ENCODE data around the gene PDE1C.

Gene PDE1C

DNA sequence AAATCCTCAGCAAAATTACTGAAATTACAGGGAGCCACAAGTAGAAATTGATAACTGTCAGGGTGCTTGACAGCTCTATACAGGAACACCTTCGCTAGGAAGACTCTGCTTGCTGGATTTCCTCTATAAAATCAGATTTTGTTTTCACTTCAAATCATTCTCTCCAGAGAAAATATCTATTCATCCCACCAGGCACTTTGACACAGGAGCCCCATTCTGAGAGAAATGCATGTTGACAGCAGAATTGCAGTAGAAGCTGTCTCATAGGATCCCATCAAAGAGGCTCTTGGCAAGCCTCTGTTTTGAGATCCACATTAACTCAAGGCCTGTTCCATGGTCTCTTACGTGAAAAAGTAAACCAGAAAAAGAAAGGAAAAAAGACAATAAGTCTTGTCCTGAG is 116.8 kb downstream of the PDE1C start:
- in situ Hi-C loops (cut with MboI; ENCODE audit: low sequenced_read_pairs), result no loop called here

DNA sequence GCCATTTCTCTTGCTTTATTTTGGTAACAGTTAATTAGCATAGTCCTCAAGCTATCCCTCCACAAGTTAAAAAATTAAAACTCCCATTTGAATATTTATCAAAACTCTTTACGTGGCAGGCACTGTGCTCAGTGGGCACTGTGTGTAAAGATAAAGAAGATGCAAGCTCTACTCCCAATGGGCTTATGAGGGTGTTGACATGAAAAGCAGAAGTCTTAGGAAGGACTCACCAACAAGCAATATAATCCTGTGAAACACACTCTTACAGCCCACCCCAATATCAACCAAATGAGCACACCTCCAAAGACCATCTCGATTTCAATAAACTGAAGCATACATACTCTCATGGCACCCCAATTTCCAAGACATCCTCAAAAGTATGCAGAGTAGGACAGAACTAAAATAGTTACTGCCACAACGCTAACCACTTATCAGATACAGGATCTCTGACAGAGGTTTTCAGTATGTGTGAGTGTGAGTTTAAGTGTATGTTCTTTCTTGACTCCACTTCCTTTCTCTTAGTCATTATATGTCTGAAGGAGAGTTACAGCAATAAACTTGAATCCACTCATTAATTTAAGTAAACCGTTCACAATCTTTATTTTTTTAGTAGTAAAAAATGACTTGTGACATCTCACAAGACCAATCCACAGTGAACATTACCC is 120.0 kb downstream of the PDE1C start:
- in situ Hi-C loops (cut with MboI; ENCODE audit: low sequenced_read_pairs), result no loop called here

- in situ Hi-C loops (cut with MboI; ENCODE audit: low sequenced_read_pairs), result no loop called here
These were observed 122.2 kb downstream of the PDE1C start for GRCh38 chr7:31948029-31948428.

GRCh38 chr7:31940167-31940566 is 130.0 kb downstream of the PDE1C start:
- in situ Hi-C loops (cut with MboI; ENCODE audit: low sequenced_read_pairs), result no loop called here

DNA sequence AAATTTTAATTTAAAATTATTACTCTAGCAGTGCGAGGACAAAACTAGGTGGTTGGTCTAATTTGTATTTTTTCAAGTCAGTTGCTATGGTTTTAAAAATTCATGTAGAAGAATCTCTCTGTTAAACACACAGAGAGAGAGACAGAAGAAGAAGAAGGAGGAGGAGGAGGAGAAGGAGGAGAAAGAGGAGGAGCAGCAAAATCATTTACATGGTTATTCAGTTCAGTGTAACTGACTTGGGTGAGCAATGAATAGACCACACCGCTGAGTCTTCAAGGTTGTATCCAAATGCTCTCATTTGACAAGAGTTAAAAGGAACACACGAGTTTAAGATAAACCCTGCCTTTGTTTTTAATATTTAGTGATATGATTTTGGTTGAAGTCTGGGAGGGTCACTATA is 131.1 kb downstream of the PDE1C start:
- in situ Hi-C loops (cut with MboI; ENCODE audit: low sequenced_read_pairs), result no loop called here

DNA sequence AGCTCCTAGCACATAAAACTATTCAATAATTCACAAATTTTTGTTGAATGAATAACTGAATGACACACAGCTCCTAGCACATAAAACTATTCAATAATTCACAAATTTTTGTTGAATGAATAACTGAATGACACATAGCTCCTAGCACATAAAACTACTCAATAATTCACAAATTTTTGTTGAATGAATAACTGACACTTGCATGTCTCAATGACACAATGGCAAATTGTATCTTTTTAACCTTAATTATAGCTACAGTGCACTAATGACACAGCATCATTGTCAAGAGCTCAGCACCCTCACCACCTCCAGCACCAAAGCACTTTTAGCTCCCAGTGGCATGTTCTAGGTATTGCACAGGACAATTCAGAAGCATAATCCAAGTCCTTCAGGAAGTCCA is 131.6 kb downstream of the PDE1C start:
- in situ Hi-C loops (cut with MboI; ENCODE audit: low sequenced_read_pairs), result no loop called here

DNA sequence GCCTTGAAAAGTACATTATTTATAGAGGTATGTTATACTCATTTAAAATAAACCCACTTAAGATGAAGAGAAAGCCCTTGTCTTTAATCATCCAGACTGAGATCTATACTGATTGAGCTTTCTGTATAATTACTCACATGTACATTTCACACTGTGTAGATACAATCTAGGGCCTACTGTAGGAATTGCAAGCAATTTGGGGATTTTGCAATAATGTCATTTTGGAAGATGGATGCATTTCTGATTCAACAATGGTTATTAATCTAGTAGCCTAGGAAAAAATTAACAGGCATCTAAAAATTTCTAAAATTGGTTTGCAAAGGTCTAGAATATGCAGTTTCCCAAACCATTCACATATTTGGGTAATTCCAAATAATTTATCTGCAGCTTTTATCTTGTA is 132.2 kb downstream of the PDE1C start:
- in situ Hi-C loops (cut with MboI; ENCODE audit: low sequenced_read_pairs), result no loop called here

DNA sequence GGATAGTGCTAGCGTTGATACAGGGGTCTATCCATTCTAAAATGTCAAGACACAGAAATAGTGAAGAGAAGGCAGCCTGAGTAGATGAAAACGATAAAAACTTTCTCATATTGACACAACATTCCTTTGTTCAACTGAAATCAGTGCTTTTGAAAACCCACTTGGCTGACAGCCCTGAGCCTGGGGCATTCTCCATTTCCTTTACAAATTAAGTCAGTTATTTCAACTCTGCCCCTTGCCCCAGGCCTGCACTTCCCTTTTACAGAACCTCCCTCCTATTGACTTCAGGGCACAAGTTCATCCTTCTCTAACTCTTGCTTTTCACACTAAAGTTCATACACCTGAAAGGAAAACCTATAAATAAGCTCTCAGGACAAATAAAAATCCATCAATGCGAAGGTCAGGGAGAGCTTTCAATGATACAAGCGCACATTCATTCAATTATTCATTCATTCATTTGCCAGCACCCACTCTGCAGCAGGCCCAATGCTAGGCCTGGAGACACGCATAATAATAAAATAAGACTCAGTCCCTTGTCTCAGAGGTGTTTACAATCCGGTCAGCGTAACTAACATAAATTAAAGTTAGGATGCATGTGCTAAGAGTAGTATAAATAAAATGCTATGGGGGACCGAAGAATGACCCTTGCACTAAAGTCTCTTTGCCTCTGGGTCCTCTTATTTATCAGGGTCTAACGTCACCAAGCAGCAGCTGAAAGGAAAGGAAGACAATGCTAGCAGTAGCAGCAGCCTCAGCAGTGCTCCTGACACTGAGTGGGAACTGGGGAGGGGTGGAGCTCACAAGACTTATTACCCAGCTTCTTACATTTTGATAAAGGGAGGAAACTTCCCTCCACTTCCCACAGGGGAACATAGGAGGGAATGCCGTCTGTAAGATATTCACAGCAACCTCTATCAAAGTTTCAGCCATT is 134.8 kb downstream of the PDE1C start:
- in situ Hi-C loops (cut with MboI; ENCODE audit: low sequenced_read_pairs), result no loop called here

- in situ Hi-C loops (cut with MboI; ENCODE audit: low sequenced_read_pairs), result no loop called here
These were observed 135.7 kb downstream of the PDE1C start for GRCh38 chr7:31934551-31934950.

DNA sequence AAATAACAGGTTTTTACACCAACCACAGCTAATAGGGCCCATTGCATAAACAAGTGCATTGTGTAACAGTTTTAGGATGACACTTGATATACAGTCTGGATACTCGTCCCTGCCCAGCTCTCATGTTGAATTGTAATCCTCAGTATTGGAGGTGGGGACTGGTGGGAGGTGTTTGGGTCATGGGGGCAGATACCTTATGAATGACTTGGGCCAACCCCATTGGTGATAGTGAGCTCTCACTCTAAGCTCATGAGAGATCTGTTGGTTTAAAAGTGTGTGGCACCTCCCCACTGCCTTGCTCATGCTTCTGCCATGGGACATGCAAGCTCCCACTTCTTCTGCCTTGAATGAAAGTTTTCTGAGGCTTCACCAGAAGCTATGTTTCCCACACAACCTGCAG is 136.7 kb downstream of the PDE1C start:
- in situ Hi-C loops (cut with MboI; ENCODE audit: low sequenced_read_pairs), result no loop called here

DNA sequence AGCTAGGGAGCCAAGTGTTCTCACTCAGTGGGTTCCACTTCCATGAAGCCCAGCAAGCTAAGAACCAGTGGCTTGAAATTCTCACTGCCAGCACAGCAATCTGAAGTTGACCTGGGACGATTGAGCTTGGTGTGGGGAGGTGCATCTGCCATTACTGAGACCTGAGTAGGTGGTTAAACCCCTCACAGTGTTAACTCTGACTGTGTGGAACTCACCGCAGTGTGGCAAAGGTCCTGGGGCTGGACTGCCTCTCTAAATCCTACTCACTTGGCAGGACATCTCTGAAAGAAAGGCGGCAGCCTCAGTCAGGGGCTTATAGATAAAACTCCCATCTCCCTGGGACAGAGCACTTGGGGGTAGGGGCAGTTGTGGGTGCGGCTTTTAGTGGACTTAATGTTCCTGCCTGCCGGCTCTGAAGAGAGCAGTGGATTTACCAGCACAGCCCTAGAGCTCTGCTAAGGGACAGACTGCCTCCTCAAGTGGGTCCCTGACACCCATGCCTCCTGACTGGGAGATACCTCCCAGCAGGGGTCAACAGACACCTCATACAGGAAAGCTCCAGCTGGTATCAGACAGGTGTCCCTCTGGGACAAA is 143.1 kb downstream of the PDE1C start:
- in situ Hi-C loops (cut with MboI; ENCODE audit: low sequenced_read_pairs), result no loop called here

DNA sequence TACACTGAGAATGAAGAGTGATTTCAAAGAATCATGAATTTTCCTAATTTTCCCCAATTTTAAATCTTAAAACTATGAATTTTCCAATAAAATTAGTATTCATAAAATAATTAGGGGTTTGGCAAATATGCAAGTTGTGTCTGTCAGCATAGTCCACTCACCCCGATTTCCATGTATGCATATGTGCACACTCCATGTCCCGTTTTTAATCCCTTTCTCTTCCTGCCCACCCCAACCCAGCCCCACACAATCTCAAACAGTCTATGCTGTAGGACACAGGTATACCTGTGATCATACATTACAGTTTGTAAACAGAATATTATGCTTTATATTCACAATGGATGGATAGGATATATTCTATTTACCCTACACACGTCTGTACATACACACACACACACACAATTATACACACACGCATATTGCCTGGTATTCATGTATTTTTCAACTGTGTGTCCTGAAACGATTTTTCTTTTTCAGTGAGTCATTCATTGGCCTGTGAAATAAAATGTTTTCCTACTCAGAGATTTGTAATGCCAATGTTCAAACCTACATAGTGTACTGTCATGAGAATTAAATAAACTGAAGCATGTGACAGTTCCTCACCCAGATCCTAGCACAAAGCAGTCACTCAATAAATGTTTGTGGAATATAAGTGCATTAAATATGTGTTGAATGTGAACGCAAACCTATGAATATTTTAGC is 144.3 kb downstream of the PDE1C start:
- in situ Hi-C loops (cut with MboI; ENCODE audit: low sequenced_read_pairs), result no loop called here

DNA sequence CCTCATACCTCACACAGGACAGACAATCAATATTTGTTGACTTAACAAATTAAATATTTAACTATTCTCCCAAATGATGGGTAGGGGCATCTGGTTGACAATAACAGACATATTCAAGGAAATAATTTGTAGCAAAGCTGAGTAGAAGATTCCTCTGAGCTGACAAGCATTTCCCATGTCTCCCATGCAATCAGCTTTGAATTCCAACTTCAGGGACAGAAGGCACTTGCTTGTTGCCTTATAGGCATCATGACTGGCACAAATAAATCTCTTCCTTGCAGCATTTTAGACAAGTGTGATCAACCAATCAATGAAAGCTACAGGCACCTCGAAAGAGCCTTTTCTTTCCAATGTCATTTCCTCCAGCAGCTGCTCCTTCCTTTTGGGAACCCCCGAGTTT is 146.0 kb downstream of the PDE1C start:
- in situ Hi-C loops (cut with MboI; ENCODE audit: low sequenced_read_pairs), result no loop called here

DNA sequence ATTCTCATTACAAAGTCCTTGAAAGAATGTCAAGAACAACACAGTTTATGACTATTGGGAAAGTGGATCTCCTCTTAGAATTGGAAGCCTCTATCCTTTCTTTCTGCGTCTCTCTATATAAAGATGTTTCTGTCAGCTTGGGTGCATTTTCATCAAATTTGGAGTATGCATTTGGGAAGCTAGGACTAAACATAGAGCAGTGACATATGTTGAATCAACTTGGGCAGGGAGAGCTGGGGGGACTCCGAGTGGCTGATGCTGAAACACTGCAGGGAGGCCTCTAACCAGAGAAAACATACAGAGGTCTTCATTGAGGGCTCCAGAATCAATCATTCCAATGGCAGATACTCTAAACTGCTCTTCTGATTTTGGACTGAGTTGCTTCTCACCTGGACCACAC is 147.4 kb downstream of the PDE1C start:
- in situ Hi-C loops (cut with MboI; ENCODE audit: low sequenced_read_pairs), result no loop called here

GRCh38 chr7:31921047-31921446 is 149.2 kb downstream of the PDE1C start:
- in situ Hi-C loops (cut with MboI; ENCODE audit: low sequenced_read_pairs), result no loop called here

DNA sequence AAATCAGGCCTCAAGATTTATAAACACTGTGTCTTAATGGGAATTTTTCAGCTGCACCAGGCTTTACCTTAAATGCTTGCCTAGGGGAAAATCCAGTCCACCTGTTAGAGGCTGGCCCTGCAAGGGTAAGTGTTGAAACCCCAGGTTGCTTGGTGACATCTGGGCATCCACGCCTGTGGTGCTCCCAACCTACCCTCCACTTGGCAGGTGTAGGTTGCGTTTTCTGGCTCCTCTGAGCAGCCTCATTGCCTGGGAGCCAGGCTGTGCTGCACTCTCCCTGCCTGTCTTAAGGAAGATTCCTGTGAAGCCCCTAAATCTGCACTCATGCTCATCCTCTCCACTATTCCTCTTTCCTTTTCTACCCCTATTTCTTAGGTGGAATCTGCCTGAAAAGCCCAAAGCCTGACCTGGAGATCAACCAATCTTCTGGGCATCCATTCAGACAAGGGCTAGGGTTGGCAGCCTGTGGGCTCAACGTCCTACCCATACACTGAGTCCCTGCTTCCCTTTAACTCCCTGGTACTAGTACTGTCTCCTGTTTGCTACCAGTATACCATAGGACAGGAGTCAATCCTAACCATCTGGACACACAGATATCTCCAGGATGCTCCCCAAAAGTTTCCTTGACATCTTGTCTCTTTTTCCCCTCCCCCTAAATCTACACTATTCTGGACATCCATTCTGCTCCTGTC is 150.4 kb downstream of the PDE1C start:
- in situ Hi-C loops (cut with MboI; ENCODE audit: low sequenced_read_pairs), result no loop called here

DNA sequence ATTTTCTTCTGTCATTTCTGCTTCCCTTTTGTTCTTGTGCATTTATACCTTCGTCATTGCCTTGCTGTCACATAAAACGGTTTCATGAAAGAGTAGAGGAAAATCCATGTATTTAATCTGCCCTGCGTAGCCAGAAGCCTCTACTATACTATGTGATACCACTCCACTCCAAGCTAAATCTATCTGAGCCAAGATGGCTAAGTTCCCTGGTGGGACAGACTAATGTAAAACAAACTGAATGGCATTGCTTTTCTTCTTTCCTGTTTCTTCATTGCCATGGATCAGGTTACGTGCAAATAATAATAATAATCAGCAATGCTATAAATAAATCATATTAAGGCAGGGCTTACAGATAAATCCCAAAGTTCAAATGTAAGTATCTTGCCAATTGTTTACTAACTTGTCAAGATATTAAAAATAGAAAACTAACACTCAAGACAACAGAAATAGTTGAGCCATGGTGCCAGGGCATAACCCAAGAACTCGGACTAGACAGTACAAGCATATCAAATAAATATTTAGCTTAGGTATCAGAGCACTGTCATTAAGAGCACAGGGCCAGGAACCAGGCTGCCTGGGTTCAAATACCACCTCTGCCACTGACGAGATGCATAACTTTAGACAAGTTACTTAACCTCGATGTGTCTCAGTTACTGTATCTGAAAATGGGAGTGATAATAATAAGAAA is 151.4 kb downstream of the PDE1C start:
- in situ Hi-C loops (cut with MboI; ENCODE audit: low sequenced_read_pairs), result no loop called here

DNA sequence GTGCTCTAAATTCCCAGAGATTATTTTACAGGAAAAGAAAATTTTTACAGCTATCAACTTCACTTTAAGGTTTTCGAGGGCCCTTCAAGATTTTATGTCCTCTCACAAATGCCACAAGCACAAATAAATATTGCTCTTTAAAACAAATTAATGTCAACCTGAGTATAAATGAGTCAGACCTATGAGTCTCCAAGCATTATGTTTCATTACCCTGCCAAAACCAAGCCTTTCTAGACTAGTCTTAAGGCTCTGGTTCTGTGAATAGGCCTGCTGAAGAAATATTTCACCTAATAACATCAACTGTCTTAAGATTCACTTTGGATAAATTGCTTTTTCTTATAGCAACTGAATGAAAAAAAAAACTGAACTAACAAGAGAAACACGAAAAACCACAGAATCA is 153.0 kb downstream of the PDE1C start:
- in situ Hi-C loops (cut with MboI; ENCODE audit: low sequenced_read_pairs), result no loop called here

DNA sequence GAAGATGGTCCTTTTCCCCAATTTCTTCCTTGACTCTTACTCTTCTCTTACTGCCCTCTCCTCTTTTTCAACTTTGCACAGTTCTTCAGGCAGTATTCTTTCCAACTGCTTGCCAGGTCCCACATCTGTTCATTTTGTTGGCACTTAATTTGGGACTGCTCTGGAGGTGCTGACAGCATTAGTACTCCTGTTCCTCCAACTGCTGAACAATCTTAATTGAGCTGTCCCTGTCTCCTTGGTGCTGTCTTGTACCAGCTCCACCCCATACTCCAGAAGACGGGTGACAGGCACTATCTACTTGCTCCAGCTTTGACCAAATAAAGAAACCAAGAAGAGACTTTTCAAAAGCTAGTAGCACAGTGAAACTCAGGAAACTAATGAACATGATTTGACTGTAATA is 160.0 kb downstream of the PDE1C start:
- in situ Hi-C loops (cut with MboI; ENCODE audit: low sequenced_read_pairs), result no loop called here

DNA sequence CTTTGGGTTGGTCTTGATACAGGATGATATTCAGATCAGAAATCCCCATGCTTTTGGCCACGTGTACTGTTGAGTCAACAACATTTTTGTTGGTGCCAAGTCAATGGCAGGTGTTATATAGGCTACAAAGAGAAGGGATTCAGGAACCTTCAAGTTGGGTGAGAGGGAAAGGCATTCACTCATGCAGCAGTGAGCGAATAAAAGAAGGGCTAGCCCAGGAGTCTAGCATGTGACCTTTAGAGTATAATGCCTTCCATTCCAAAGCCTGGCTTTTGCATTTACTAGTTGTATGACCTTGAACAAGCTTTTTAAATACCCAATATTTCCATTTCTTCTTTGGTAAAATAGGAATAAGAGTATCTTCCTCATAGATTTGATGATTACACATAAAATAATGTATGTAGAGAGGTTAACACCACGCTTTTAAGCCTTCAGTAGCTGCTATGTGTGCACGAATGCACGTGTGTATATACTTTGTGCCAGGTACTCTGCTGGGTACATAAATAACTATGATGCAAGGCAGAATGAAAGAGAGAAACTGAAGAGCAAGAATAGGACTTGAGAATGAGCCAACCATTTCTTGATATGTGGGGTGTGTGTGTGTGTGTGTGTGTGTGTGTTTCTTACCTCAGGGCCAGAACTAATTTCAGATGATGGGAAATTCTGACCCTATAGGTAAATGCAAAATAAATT is 163.6 kb downstream of the PDE1C start:
- in situ Hi-C loops (cut with MboI; ENCODE audit: low sequenced_read_pairs), result no loop called here

Measured in HL-60/S4 treated with phorbol 12-myristate 13-acetate at 8.2 ng/mL for 4 days and 3 days (cell line).